HepG2 (cell line): ENCODE data around the gene RPH3AL. TPM values are rescaled to one million over a fixed set of nuclear protein-coding genes. Genes with fewer than 3 reads are reported as not detected.

ENCODE experiments used
- EHMT2 ChIP-seq: fragments of 200-600 bp; sonication (generic); IDR thresholded peaks from 2 replicates; pipeline ENCODE4 v1.7.0; 2017; ENCODE audit warnings: antibody characterized with exemption, low read depth, low read length, borderline replicate concordance
- RFXANK ChIP-seq: IDR thresholded peaks from 2 replicates; pipeline ENCODE4 v1.6.1; 2016
- ZMYM4 ChIP-seq: sonication (generic); formaldehyde crosslinking; IDR thresholded peaks from 2 replicates; pipeline ENCODE4 v1.8.1; 2023; ENCODE audit warnings: mild to moderate bottlenecking, missing genetic modification reagents
- ZNF205 ChIP-seq: IDR thresholded peaks from 2 replicates; pipeline ENCODE4 v1.6.1; 2018; ENCODE audit warnings: missing biosample characterization, missing genetic modification reagents
- ZNF768 ChIP-seq: sonication (generic); formaldehyde crosslinking; IDR thresholded peaks from 2 replicates; pipeline ENCODE4 v1.4.0; 2020; ENCODE audit warnings: missing genetic modification reagents
- polyA plus RNA-seq, 8 experiments: library from polyadenylated mRNA; depleted of rRNA in 3 of 8; stranded (reverse) in 7 of 8; unstranded in 1 of 8; fragments of >200 nt; fragmentation: Illumina TruSeq in 4 of 8; extraction: Trizol in 4 of 8; gene quantifications; 2 replicates each; pipeline versions ENCODE4 v1.2.1 to v1.2.3, GENCODE V29; 2011 to 2016; ENCODE audit warnings: low read depth in 4 of 8, missing spikeins in 1 of 8, mixed read lengths in 1 of 8; ENCODE audit not compliant: insufficient read depth in 1 of 8
- total RNA-seq, 5 experiments: library from RNA; depleted of rRNA; stranded (reverse); fragments of >200 nt; fragmentation: Illumina TruSeq; extraction: Trizol; gene quantifications; 2 replicates each; pipeline ENCODE4 v1.2.3, GENCODE V29; 2016; ENCODE audit warnings: low read depth in 1 of 5
- TF ChIP-seq, protein P1 (sequence below): sonication (generic); formaldehyde crosslinking; IDR thresholded peaks from 2 replicates; pipeline ENCODE4 v1.4.0; 2020; ENCODE audit warnings: mild to moderate bottlenecking, missing genetic modification reagents
- TF ChIP-seq, protein P2 (sequence below): sonication (generic); formaldehyde crosslinking; IDR thresholded peaks from 2 replicates; pipeline ENCODE4 v1.4.0; 2020; ENCODE audit warnings: missing genetic modification reagents
- TF ChIP-seq, protein P3 (sequence below): IDR thresholded peaks from 2 replicates; pipeline ENCODE4 v1.6.1; 2016; ENCODE audit warnings: low read depth
- TF ChIP-seq, protein P4 (sequence below): sonication (generic); formaldehyde crosslinking; IDR thresholded peaks from 2 replicates; pipeline ENCODE4 v1.9.0; 2022; ENCODE audit warnings: missing genetic modification reagents, mild to moderate bottlenecking, borderline replicate concordance
- TF ChIP-seq, protein P5 (sequence below): sonication (generic); formaldehyde crosslinking; IDR thresholded peaks from 2 replicates; pipeline ENCODE4 v1.5.1; 2020; ENCODE audit warnings: mild to moderate bottlenecking, missing genetic modification reagents, borderline replicate concordance

RPH3AL gene
- total and polyA plus RNA-seq, 2 of the 13 experiments (the other 11 are each of a cell fraction or from before 2014, with no cell fraction given) = 7.8 to 16.4 TPM

DNA sequence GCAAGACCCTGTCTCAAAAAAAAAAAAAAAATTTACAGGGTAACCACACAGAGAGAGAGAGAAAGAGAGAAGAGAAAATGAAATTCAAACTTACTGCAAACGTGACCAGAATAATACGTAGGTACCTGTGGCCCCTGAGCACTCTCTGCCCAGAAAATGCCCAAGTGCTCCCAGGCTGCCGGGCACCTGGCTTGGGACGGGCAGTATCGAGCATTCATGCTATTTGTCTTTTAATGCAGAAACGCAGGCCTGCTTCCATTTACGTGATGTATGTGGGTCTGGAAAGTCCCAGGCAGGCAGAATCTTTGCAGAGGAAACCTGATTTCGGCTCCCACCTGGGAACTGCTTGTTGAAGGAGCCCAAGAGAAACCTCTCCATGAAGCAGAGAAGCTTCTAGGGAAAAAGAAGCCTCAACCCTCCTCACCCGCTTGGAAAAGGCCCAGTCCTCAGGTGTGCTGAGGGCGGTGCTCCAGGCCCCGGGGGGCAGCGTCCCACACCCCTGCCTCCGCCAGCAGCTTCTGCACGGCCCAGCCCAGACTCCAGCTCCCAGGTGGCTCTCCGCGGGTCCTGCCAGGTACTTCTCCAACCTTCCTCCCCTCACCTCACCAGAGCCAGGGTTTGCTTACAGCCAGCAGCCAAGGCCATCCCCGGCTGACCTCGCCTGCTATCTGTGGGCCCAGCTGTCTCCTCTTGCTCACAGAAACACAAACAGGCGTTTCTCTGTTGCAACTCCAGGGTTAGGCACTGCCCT lies 14.0 kb downstream of the RPH3AL start (continued):
- TF ChIP-seq, protein P1, sequence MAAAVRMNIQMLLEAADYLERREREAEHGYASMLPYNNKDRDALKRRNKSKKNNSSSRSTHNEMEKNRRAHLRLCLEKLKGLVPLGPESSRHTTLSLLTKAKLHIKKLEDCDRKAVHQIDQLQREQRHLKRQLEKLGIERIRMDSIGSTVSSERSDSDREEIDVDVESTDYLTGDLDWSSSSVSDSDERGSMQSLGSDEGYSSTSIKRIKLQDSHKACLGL (CRISPR knock-in tag) = no peak
- no peak for TF ChIP-seq RFXANK (CRISPR knock-in tag)
- 0 out of 2 replicates have a peak, but pooled peaks have one; percentile 38 for TF ChIP-seq ZNF205 (CRISPR knock-in tag)
- TF ChIP-seq, protein P2, sequence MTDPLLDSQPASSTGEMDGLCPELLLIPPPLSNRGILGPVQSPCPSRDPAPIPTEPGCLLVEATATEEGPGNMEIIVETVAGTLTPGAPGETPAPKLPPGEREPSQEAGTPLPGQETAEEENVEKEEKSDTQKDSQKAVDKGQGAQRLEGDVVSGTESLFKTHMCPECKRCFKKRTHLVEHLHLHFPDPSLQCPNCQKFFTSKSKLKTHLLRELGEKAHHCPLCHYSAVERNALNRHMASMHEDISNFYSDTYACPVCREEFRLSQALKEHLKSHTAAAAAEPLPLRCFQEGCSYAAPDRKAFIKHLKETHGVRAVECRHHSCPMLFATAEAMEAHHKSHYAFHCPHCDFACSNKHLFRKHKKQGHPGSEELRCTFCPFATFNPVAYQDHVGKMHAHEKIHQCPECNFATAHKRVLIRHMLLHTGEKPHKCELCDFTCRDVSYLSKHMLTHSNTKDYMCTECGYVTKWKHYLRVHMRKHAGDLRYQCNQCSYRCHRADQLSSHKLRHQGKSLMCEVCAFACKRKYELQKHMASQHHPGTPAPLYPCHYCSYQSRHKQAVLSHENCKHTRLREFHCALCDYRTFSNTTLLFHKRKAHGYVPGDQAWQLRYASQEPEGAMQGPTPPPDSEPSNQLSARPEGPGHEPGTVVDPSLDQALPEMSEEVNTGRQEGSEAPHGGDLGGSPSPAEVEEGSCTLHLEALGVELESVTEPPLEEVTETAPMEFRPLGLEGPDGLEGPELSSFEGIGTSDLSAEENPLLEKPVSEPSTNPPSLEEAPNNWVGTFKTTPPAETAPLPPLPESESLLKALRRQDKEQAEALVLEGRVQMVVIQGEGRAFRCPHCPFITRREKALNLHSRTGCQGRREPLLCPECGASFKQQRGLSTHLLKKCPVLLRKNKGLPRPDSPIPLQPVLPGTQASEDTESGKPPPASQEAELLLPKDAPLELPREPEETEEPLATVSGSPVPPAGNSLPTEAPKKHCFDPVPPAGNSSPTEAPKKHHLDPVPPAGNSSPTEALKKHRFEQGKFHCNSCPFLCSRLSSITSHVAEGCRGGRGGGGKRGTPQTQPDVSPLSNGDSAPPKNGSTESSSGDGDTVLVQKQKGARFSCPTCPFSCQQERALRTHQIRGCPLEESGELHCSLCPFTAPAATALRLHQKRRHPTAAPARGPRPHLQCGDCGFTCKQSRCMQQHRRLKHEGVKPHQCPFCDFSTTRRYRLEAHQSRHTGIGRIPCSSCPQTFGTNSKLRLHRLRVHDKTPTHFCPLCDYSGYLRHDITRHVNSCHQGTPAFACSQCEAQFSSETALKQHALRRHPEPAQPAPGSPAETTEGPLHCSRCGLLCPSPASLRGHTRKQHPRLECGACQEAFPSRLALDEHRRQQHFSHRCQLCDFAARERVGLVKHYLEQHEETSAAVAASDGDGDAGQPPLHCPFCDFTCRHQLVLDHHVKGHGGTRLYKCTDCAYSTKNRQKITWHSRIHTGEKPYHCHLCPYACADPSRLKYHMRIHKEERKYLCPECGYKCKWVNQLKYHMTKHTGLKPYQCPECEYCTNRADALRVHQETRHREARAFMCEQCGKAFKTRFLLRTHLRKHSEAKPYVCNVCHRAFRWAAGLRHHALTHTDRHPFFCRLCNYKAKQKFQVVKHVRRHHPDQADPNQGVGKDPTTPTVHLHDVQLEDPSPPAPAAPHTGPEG (CRISPR knock-in tag) = no peak
- TF ChIP-seq, protein P3, sequence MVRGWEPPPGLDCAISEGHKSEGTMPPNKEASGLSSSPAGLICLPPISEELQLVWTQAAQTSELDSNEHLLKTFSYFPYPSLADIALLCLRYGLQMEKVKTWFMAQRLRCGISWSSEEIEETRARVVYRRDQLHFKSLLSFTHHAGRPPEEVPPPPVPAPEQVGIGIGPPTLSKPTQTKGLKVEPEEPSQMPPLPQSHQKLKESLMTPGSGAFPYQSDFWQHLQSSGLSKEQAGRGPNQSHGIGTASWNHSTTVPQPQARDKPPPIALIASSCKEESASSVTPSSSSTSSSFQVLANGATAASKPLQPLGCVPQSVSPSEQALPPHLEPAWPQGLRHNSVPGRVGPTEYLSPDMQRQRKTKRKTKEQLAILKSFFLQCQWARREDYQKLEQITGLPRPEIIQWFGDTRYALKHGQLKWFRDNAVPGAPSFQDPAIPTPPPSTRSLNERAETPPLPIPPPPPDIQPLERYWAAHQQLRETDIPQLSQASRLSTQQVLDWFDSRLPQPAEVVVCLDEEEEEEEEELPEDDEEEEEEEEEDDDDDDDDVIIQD = no peak
- no peak for TF ChIP-seq EHMT2
- peak; percentile 16; the same call in 1 of the 2 replicates for TF ChIP-seq ZMYM4 (CRISPR knock-in tag)
- TF ChIP-seq, protein P4, sequence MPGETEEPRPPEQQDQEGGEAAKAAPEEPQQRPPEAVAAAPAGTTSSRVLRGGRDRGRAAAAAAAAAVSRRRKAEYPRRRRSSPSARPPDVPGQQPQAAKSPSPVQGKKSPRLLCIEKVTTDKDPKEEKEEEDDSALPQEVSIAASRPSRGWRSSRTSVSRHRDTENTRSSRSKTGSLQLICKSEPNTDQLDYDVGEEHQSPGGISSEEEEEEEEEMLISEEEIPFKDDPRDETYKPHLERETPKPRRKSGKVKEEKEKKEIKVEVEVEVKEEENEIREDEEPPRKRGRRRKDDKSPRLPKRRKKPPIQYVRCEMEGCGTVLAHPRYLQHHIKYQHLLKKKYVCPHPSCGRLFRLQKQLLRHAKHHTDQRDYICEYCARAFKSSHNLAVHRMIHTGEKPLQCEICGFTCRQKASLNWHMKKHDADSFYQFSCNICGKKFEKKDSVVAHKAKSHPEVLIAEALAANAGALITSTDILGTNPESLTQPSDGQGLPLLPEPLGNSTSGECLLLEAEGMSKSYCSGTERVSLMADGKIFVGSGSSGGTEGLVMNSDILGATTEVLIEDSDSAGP (CRISPR knock-in tag) = 0 out of 2 replicates have a peak, but pooled peaks have one; percentile 34
- no peak; the same call in 1 of the 2 replicates for TF ChIP-seq ZNF768 (CRISPR knock-in tag)
- TF ChIP-seq, protein P5, sequence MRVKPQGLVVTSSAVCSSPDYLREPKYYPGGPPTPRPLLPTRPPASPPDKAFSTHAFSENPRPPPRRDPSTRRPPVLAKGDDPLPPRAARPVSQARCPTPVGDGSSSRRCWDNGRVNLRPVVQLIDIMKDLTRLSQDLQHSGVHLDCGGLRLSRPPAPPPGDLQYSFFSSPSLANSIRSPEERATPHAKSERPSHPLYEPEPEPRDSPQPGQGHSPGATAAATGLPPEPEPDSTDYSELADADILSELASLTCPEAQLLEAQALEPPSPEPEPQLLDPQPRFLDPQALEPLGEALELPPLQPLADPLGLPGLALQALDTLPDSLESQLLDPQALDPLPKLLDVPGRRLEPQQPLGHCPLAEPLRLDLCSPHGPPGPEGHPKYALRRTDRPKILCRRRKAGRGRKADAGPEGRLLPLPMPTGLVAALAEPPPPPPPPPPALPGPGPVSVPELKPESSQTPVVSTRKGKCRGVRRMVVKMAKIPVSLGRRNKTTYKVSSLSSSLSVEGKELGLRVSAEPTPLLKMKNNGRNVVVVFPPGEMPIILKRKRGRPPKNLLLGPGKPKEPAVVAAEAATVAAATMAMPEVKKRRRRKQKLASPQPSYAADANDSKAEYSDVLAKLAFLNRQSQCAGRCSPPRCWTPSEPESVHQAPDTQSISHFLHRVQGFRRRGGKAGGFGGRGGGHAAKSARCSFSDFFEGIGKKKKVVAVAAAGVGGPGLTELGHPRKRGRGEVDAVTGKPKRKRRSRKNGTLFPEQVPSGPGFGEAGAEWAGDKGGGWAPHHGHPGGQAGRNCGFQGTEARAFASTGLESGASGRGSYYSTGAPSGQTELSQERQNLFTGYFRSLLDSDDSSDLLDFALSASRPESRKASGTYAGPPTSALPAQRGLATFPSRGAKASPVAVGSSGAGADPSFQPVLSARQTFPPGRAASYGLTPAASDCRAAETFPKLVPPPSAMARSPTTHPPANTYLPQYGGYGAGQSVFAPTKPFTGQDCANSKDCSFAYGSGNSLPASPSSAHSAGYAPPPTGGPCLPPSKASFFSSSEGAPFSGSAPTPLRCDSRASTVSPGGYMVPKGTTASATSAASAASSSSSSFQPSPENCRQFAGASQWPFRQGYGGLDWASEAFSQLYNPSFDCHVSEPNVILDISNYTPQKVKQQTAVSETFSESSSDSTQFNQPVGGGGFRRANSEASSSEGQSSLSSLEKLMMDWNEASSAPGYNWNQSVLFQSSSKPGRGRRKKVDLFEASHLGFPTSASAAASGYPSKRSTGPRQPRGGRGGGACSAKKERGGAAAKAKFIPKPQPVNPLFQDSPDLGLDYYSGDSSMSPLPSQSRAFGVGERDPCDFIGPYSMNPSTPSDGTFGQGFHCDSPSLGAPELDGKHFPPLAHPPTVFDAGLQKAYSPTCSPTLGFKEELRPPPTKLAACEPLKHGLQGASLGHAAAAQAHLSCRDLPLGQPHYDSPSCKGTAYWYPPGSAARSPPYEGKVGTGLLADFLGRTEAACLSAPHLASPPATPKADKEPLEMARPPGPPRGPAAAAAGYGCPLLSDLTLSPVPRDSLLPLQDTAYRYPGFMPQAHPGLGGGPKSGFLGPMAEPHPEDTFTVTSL (CRISPR knock-in tag) = no peak
